GM19238 (cell line): Measurements from ENCODE around the gene PRKCD.
"Not testable (repeated sequence)": the region's sequence is repeated elsewhere in the genome, so short reads cannot be mapped to it uniquely, and the experiment has no call there.

Source experiments
- DNase-seq: peaks from one replicate; pipeline ENCODE4 v3.0.0; 2011; ENCODE audit warnings: low spot score; ENCODE audit not compliant: insufficient read length

The PRKCD gene

GRCh38 chr3:53139906-53140846 is 20.8 kb upstream of the PRKCD start:
- no peak for DNase-seq

- no peak for DNase-seq
These were observed 19.9 kb upstream of the PRKCD start for GRCh38 chr3:53140847-53141845.

- no peak for DNase-seq
These were observed 18.0 kb upstream of the PRKCD start for GRCh38 chr3:53142986-53143385.

GRCh38 chr3:53144446-53144845 is 16.6 kb upstream of the PRKCD start:
- DNase-seq: no peak

GRCh38 chr3:53144862-53145712 is 15.9 kb upstream of the PRKCD start:
- DNase-seq: no peak

- DNase-seq: no peak
These were observed 15.3 kb upstream of the PRKCD start for GRCh38 chr3:53145713-53146080.

GRCh38 chr3:53146319-53146891 is 14.6 kb upstream of the PRKCD start:
- no peak for DNase-seq

GRCh38 chr3:53147151-53147902 is 13.7 kb upstream of the PRKCD start:
- DNase-seq: no peak

GRCh38 chr3:53147903-53148400 is 13.1 kb upstream of the PRKCD start:
- no peak for DNase-seq

- no peak for DNase-seq
These were observed 11.9 kb upstream of the PRKCD start for GRCh38 chr3:53149006-53149690.

- no peak for DNase-seq
These were observed 11.3 kb upstream of the PRKCD start for GRCh38 chr3:53149699-53150098.

- no peak for DNase-seq
These were observed 10.5 kb upstream of the PRKCD start for GRCh38 chr3:53150247-53151085.

- DNase-seq: not testable (repeated sequence)
These were observed 9.9 kb upstream of the PRKCD start for GRCh38 chr3:53151086-53151438.

GRCh38 chr3:53151465-53151864 is 9.5 kb upstream of the PRKCD start:
- DNase-seq: no peak

GRCh38 chr3:53151870-53152660 is 8.9 kb upstream of the PRKCD start:
- DNase-seq: no peak

- DNase-seq: no peak
These were observed 7.7 kb upstream of the PRKCD start for GRCh38 chr3:53153264-53153823.

GRCh38 chr3:53153980-53154379 is 7.0 kb upstream of the PRKCD start:
- DNase-seq: no peak
